ENCODE measurements around the gene CHIC2. TPM values are rescaled to one million over a fixed set of nuclear protein-coding genes. Genes with fewer than 3 reads are reported as not detected.

CHIC2 gene
- total RNA-seq, 1 experiment from 2014 or later = 8.2 TPM

GRCh38 chr4:54097152-54097551 is 32.7 kb upstream of the CHIC2 start:
- H3K4me2 ChIP-seq (ENCODE audit: insufficient read depth, insufficient read length, low read length) = no peak overlapping the region
- peaks cover 10% of the 10 kb centered on the region for H3K4me1 ChIP-seq (ENCODE audit: insufficient read depth, low read length)
- H3K18ac ChIP-seq (ENCODE audit: insufficient read length, low read depth, low read length) = no peak overlapping the region
- no peak overlapping the region for H2BK15ac ChIP-seq (ENCODE audit: low read depth, low read length)
- no peak overlapping the region for H2AFZ ChIP-seq (ENCODE audit: low read length)
- peaks cover 100% of the 10 kb centered on the region for H3K27me3 Mint-ChIP-seq (ENCODE audit: low read depth)
- H3K4me1 Mint-ChIP-seq = peaks cover 59 to 80% of the 10 kb centered on the region in 2 experiments
- no peak overlapping the region for H4K8ac ChIP-seq (replicated peaks; ENCODE audit: insufficient read length, low read depth, low read length)
- no peak overlapping the region for H3T11ph ChIP-seq (ENCODE audit: low read length)
- no peaks in the 10 kb centered on the region for H3K79me1 ChIP-seq (ENCODE audit: insufficient read depth, low read depth, low read length, poor library complexity, severe bottlenecking)
- H3K9me3 ChIP-seq (ENCODE audit: control insufficient read depth, low read depth, low read length) = no peaks in the 10 kb centered on the region
- no peak overlapping the region for H3K9ac ChIP-seq (ENCODE audit: extremely low read depth, insufficient read length, low read length)
- H3K27ac ChIP-seq (ENCODE audit: insufficient read length, low read depth, low read length) = no peak overlapping the region
- H3K4ac ChIP-seq (ENCODE audit: low read depth, low read length) = no peak overlapping the region
- H4K20me1 ChIP-seq (ENCODE audit: control insufficient read depth, insufficient read depth, insufficient read length) = no peaks in the 10 kb centered on the region
- no peak for TF ChIP-seq CTCF (conservative IDR thresholded peaks at IDR 0.05)
- no peak overlapping the region for H2BK12ac ChIP-seq (ENCODE audit: insufficient read length, low read depth, low read length)
- H3K27me3 ChIP-seq (ENCODE audit: insufficient read depth, low read length) = peaks cover 91% of the 10 kb centered on the region
- DNase-seq = no peak
- H3K36me3 Mint-ChIP-seq (ENCODE audit: insufficient read depth in 1 of 3, low read depth in 3 of 3) = no peaks in the 10 kb centered on the region
- H3K23ac ChIP-seq (ENCODE audit: insufficient read length, low read depth, low read length) = no peak overlapping the region
- H3K14ac ChIP-seq (ENCODE audit: insufficient read depth, low read length) = no peak overlapping the region
- no peak overlapping the region for H3K4me3 Mint-ChIP-seq
- H3K27ac Mint-ChIP-seq = no peak overlapping the region
- H2AK5ac ChIP-seq (ENCODE audit: insufficient read length, low read length) = no peak overlapping the region
- no peak overlapping the region for H2BK5ac ChIP-seq (ENCODE audit: insufficient read length, low read length)
- no CpG with 5 or more reads among the region's 6 CpGs for WGBS (ENCODE audit: extremely low coverage, insufficient read length, low lambda C conversion rate)
- no peaks in the 10 kb centered on the region for H3K79me2 ChIP-seq (ENCODE audit: insufficient read depth, low read length)
- H3K56ac ChIP-seq (ENCODE audit: insufficient read length, low read depth, low read length) = no peak overlapping the region
- H3K9me3 Mint-ChIP-seq = peaks cover 0 to 6% of the 10 kb centered on the region in 2 experiments; a peak in 1 of 5 replicates
- no peak overlapping the region for H4K5ac ChIP-seq (ENCODE audit: insufficient read length, low read depth, low read length)
- H4K91ac ChIP-seq (ENCODE audit: insufficient read length, low read depth, low read length) = no peak overlapping the region
- H2BK120ac ChIP-seq (ENCODE audit: low read depth, low read length, poor library complexity, severe bottlenecking) = no peak overlapping the region
- no peak overlapping the region for H2BK20ac ChIP-seq (ENCODE audit: low read depth, low read length, poor library complexity, severe bottlenecking)
- H3K23me2 ChIP-seq (ENCODE audit: insufficient read length, low read depth, low read length, poor library complexity, severe bottlenecking) = peaks cover 16% of the 10 kb centered on the region
